HG03175 (cell line): ENCODE measurements around the gene KCTD15.

Experiments used
- ATAC-seq: cut with Tn5 transposase; IDR thresholded peaks from one replicate; pipeline ENCODE4 v1.9.1; 2021; ENCODE audit warnings: mild to moderate bottlenecking, moderate library complexity; ENCODE audit not compliant: unreplicated experiment

KCTD15 gene, protein sequence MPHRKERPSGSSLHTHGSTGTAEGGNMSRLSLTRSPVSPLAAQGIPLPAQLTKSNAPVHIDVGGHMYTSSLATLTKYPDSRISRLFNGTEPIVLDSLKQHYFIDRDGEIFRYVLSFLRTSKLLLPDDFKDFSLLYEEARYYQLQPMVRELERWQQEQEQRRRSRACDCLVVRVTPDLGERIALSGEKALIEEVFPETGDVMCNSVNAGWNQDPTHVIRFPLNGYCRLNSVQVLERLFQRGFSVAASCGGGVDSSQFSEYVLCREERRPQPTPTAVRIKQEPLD

DNA sequence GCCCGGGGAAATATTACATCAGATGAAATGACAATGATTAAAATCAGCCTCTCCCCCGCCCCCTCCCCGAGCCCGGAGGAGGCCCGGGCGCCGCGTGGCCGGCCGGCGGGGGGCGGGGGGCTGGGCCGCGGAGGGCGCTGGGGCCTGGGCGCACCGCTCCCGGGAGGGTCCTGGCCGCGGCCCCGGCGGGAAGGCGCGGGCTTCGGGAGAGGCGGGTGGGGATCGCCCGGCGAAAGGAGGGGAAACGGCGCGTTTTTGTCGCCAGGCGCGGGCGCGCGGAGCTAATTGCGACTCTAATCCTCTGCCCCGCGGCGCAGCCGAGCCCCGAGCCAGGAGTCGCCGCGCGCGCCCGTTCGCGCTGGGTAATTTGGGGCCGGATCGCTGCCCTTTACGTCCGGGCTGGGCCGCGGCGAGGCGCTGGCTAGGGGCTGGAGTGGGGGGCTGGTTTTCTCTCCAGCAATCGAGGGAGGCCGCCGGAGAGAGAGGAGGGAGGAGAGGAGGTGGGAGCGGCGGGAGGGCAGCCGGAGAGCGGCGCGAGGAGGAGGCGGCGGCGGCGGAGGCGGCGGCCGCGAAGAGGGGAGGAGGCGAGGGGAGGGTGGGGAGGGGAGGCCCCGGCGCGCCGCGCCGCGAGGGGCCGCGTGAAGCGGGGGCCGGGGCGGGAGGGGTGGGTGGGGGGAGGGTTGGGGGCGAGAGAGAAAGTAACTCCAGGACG lies at the start of gene KCTD15:
KCTD15 (plus strand) TSS at position 707 of the 712 bp plus-strand sequence. CDS start 3,585 bp downstream, outside the sequence.
- no peak for ATAC-seq

DNA sequence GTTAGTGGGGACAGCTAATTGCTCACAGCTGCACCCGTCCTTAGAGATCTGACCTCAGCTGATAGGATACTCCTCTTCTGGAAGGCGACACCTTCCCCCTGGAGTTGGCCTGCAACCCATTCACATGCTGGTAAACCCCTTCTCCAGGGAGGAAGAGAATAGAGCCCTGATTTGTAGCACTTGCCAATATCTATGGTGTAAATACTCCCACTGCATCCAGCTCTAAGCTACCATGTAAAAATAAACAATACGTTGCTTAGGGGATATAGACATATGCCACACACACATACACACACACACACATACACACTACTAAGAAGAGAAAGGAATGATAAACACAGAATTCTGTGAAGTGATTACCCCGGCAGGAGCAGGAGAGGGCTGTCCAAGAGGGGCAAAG lies 49.4 kb upstream of the KCTD15 start:
- no peak for ATAC-seq

DNA sequence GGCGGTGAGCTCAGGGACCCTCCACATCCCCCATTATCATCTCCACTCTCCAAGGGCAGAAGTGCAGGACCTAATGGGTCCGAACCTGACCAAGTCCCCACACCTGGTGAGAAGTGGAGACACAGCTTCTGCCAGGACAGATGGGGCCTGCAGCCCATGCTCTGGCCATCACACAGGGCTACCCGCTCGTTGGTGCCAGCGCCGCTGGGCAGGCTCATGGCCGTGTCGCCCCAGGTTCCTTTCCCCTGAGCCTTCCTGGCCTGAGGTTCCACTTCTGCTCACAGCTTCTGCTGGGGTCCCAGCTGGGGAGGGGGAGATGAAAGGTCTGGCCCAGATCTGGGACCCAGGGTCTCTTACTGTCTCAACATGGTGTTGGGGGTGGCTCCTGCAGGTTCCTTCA lies 48.4 kb upstream of the KCTD15 start:
- ATAC-seq: no peak

DNA sequence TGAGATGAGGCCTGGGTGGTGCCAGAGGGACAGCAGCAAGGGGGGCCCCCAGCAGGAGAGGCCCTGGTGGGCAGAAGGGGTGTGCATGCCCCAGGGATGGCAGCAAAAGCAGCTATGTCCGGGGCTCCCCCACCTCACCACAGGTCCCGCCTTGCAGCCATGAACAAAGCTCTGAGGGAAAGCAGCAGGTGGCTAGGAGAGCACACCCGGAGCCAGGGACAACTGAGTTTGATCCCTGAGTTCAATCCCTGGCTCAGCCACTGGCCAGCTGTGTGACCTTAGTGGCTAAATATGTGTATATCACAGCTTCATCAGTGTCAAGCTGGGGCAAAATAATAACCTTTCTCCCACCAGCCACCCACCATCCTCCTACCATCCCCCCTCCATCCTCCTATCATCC lies 47.7 kb upstream of the KCTD15 start:
- no peak for ATAC-seq

DNA sequence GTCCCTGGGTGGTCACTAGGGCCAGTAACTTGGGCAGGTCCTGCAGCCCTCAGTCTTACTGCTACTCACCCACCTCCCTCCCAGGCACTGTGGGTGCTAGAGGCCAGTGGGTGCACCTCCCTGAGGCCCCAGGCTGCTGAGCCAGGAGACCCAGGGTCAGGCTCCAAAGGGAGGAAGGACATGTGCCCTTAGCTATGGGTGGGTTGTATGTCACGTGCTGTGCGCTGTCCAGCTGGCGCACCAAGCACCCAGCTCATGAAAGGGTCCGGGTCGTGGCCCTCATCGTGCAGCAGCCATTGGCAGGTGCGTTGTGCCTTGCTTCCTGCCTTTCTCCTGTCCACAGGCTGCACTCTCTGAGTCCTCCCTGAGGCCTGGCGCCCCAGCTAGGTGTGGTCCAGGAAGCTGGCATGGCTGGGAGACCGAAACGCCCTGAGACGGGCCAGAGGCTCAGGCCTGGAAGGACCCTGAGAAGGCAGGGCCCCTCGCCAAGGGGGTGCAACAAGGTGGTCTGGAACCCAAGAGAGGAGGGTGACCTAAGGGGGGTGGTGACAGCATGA lies 47.0 kb upstream of the KCTD15 start:
- no peak for ATAC-seq

DNA sequence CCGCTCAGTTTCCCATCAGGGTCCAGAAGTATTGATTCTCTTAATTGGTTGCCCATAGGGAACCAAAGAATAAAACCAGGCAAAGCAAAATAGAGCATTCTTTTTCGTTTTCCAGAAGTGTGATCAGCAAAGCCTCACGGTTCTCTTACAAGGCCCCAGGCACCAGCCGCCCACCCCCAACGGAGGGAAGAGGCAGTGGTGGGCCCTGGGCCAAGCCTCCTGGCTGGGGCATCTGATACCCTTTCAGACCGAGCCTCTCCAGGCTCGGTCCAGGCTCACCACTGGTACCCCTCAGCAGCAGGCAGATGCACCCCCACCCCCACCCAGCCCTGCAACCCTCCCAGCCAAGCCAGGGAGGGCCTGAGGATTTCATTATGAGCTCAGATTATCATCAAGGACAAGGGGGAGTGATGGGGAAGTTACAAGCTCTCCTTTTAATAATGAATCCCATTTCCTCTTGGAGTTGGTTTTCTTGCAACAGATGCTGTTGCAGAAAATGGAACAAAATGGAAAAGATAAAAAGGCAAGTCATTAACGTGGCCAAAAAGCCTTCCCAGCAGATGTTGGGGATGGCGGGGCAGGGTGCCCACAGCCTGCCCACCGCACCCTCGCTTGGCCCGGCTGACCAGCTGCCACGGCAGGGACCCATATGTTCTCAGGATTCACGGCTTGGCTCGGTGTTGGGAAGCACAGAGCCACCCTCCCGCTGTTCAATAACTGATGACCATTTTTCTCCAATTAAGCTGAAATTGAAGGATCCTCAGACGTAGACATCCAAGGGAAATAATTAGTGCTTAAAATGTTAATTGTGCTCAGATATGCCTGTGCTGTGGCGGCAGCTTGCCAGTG lies 45.9 kb upstream of the KCTD15 start:
- ATAC-seq: no peak

DNA sequence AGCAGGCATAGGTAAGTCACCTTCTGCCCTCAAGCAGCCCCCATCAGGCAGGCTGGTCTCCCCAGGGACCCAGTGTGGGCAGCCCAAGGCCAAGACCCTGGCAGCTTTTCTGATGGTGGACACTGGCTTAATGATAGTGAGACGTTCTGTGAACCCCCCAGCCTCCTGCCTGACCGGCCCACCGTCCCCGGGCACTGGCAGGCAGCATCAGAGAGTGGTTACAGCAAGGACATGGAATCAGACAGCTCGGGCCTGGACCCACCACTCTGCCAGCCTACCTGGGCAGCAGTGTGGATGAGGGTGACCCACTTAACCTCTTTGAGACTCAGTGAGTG lies 45.3 kb upstream of the KCTD15 start:
- ATAC-seq: no peak

DNA sequence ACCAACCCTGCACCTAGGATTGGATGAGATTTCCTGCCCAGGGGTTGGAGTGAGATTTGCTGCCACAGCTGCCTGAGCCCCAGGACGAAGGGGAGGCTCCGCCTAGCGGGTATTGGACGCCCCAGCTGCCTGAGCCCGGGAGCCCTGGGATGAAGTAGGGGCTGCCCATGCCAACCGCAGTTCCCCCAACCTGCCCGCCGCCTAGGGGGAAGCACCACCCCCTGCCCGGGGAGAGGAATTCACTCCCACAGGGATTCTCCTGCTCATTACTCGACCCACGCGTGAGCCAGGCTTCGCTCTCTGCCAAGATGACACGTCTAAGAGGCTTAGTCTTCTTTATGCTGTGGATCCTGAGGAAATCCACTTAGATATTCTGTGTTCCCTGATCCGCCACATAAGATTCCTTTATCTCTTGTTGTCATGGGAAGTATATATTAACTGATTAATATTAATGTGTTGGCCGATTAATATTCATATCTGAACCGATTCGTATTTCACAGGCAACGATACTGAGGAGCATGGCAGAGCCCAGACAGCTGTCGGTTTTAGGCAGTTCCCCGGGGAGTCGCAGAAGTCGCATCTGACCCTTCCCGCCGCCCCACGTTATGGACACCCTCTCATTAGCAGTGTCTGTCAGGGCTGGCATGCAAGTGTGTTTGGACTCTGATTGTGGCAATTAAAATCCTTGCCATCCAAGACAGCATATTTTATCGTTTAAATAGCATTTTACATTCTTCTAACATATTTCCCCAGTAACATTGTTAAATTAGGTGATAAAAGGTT lies 44.5 kb upstream of the KCTD15 start:
- no peak for ATAC-seq

DNA sequence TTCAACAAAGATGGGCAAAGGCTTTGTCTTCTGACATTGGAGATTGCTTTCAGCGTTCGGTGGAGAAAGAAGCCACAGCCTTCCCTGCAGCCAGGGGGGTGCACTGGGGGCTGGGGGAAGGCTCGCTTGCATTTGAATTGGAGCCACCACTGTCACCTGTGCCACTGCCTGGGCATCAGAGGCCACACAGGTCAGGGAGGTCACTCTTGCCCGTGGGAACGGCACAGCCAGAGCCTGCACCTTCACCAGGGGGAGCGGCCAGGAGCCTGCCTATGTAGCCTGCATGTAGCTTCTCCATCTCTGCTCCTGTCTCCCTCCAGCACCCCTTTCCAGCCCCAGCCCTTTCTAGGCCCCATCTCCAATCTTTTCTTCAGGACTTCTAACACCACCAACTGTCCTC lies 43.7 kb upstream of the KCTD15 start:
- ATAC-seq: no peak

DNA sequence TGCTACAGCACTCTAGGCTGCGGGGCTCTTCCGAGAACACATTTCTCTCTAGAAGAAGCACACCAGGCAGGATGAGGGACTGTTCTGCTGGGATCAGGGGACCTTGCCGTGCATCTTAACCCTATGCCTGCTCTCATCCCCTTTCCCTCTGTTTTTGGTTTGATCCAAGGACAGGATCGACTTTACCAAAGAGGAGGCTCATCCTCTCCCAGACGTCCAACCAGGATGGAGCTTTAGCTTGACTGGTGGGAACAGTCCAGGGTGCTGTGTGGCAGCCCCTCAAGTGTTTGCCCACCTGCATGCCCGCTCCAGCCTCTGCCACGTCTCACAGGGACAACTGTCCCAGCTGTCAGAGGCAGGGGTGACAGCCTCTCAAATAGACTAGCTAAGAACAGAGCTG lies 42.3 kb upstream of the KCTD15 start:
- no peak for ATAC-seq

DNA sequence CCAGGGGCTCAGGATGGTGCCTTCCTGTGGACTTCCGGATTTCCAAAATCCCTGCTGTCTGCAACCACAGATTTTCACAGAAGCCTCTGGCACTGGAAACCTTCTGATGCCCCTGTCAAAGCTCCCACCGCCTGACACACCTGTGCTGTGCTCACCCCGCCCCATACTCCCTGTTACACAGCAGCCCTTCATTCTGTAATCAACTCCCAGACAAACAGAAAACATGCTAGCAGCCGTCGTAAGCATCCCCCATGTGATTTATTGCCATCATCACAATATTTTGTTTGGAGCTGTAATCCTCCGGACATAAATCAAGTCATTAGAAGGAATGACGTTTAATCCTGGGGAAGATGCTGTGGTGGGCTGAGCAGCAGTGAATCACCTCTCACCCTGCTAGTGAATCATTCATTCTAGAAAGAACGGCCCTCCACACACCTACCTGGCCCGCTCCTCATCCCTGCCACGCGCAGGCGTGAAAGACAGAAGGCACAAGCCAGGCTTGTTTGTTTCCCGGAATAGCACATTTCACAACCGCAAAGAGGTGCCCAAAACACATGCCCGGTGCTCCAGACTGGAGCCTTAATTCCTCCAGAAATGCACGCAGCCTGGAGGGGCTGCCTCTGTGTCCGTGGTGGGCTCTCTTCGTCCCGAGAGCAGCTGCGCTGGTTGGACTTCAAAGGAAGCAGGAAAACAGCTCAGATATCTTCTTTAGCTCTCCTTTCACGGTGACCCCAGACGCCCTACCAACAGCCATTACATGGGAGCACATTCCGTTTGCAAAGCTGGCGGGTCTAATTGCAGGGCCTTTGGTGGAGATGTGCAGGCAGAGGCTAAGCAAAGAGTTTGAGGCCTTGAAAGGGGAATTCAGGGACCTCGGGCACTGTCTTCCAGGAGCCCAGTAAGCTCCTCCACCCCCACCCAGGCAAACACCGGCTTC lies 41.3 kb upstream of the KCTD15 start:
- ATAC-seq: no peak

DNA sequence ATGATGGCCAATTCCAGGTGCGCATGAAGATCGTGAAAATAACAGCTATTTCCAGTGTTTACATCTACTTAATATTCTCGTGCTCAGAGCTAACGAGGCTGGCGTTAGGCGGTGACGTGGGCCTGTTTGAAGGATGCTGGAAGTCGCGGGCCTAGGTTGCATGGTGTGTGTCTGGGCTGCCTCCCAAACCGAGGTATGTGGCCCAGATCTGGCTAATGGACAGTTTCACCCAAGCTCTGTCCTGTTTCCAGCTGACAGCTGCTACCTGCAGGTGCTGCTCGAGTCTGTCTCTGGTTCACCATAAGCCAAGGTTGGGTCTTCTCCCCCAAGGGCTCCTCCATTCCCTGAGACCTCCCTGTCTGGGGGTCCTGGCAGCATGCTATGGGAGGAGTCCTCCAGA lies 40.5 kb upstream of the KCTD15 start:
- no peak for ATAC-seq

DNA sequence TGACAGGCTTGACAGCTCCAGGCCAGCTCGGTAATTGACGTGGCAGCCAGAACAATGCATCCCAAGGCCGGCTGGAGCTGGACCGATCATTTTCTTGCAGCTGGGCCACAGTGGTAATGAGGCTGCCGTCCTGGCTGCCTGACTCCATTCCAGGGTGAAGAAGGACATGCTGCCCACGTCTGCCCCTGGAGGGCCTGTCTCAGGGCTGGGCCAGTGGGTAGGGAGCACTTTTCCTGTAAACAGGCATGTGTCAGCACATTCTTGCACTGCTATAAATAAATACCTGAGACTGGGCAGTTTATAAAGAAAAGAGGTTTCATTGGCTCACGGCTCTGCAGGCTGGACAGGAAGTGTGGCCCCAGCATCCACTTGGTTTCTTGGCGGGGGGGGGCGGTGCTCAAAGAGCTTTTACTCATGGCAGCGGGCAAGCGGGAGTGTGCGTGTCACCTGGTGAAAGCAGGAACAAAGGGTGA lies 38.1 kb upstream of the KCTD15 start:
- no peak for ATAC-seq

DNA sequence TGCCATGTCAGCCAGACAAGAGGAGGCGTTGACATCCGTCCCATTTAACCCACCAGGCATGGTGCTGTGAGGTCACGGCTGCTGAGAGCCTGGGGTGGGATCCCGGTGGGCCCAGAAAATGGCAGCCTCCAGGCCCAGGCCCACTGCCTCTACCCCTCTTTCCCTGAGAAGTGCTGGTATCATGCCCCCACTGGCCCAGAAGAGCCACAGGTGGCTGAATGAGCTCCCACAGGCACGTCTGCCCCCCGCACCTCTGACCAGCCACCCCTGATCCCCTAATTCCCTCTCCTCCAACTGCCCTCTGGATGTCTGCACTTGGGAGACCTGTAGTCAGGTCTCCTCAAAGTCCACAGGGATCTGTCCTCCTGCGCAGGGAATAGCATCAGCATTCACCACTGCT lies 37.3 kb upstream of the KCTD15 start:
- no peak for ATAC-seq

DNA sequence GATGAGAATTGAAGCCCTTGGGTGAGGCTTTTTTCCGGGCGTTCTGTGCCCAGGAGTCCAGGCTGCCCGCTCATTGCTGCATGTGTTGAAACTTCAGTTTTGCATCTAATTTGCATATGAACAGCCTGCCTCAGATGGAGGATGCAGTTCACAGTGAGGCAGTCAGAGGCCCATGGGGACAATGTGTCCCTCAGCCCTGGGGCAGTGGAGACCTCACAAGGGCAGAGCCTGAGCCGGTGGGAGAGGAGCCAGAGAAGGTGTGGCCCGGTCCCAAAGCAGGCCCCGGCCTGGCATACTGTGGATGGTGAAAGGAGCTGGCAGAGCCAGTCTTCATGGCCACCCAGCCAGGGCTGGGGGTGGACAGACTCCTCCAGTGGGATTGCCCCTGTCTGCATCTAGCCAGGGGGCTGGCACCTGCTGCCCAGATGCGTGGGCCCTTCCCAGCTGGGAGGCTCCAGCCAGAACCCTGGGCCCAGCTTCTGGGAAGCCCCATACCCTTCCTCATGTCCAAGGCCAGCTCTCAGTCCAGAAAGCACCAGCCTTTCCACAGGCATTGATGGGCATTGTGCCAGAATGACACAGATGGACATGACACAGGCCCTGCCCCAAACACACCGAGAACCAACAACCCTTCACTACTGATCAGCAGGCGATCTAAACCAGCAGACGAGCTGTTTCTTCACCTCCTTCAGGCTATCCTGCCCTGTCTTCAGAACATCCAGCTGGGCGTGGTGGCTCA lies 32.9 kb upstream of the KCTD15 start:
- ATAC-seq: no peak

DNA sequence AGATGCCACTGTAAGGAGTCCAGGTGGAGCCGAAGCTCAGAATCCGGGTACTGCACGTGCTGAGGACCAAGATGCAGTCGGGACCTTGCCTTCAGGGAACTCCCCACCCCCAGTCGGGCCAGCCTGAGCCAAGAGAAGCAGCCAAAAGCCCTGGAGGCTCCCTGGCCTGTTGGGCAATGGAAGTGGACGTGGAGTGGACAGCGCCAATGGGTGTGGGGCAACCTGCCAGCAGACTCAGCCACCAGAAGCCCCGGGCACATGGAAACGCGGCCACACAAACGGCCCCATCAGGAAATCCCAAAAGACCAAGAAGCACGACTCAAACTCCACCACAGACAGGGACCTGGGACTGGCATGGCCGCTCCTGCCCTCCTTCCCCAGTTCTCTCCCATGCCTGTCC lies 30.0 kb upstream of the KCTD15 start:
- ATAC-seq: no peak

DNA sequence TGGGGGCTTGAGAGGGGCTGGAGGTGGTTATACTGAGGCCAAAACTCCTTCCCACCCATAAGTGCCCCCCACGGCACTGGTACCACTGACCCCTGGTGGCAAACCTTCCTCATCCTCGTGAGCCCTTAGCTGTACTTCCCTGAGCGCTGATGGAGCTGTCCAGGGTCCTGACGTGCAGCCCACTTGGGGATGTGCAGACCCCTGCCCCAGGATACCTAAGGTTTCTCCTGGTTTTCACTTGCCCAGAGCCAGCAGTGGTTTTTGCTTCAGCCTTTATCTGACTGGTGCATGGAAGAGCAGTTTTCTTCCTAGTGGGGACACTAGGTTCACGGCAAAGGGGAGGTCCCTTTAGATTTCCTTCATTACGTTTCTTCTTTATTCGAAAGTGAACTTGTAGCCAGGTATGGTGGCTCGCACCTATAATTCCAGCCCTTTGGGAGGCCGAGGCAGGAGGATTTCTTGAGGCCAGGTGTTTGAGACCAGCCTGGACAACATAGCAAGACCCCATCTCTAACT lies 28.7 kb upstream of the KCTD15 start:
- ATAC-seq: no peak

DNA sequence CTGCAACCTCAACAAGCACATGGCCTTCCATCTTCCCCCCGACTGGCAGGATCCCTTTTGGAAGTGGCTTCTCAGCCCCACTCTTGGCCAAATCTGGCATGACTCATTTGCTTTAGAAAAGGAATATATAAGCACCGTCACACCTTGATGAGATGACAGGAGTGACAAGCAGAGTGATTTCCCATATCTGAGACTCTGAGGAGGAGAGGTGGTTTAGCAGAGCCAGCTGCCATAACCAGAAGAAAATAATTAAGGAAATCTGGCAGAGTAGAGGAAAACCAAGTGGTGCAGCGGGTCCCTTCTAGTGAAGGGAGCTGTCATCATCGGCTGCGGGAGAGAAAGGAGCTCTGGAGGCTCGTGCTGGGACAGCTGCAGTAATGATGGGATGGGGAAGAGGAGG lies 27.5 kb upstream of the KCTD15 start:
- ATAC-seq: no peak

DNA sequence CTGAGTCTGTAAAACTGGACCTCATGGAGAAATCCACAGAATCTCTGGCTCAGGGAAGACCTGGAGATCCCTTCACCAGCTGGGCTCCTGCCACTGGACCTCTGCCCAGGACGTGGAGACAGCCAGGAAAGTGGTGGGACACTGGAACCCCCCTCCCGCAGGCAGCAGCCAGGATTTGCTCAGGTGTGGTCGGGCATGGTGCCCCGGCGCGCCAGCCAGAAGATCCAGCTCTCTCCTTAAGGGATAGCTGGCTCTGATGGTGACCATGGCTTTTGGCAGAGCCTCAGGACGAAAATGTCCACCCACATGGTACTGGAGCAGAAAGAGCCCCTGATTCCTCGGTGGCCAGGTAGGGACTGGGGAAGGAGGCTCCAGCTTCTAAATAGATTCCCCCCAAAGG lies 26.6 kb upstream of the KCTD15 start:
- ATAC-seq: no peak
